ENCODE measurements around the gene RPUSD3. TPM values are rescaled to one million over a fixed set of nuclear protein-coding genes. Genes with fewer than 3 reads are reported as not detected.
"Not testable (repeated sequence)": the region's sequence is repeated elsewhere in the genome, so short reads cannot be mapped to it uniquely, and the experiment has no call there.

Gene RPUSD3
- total and polyA plus RNA-seq, 4 donors = 17.2 to 28.5 (median 23.8) TPM

- Histone ChIP-seq H3K27ac (ENCODE audit: low read depth in 1 of 2, low read length in 2 of 2) (no peak overlapping the region), H3K9me3 (ENCODE audit: control insufficient read depth, low read length) (no peaks in the 10 kb centered on the region), H3K36me3 (ENCODE audit: control insufficient read depth in 1 of 2, insufficient read depth in 2 of 2, low read length in 1 of 2) (no peaks in the 10 kb centered on the region), H3K4me3 (ENCODE audit: low read length in 2 of 2) (no peak overlapping the region), H3K27me3 (ENCODE audit: control insufficient read depth in 1 of 2, insufficient read depth in 2 of 2, low read length in 1 of 2) (no peaks in the 10 kb centered on the region), H3K4me1 (ENCODE audit: control insufficient read depth in 1 of 2, insufficient read depth in 2 of 2, low read length in 2 of 2) (no peaks in the 10 kb centered on the region)
- intact Hi-C loops (cut with DNase I) = no loop called here
- peak; percentile 85 for ATAC-seq (ENCODE audit: low FRiP score)
- WGBS, 2 donors = 43 to 46% methylated on average over 33 to 45 of the region's 45 CpGs
- peak; percentile 68 to 82 for DNase-seq
Observed at GRCh38 chr3:9862391-9863057, 18.7 kb upstream of the RPUSD3 start.

GRCh38 chr3:9861626-9862130 lies 17.9 kb upstream of the RPUSD3 start:
- no peaks in the 10 kb centered on the region for H3K27me3 ChIP-seq (ENCODE audit: control insufficient read depth in 1 of 2, insufficient read depth in 2 of 2, low read length in 1 of 2)
- H3K4me1 ChIP-seq (ENCODE audit: control insufficient read depth in 1 of 2, insufficient read depth in 2 of 2, low read length in 2 of 2) = no peaks in the 10 kb centered on the region
- ATAC-seq (ENCODE audit: low FRiP score) (no peak), DNase-seq (no peak)
- H3K27ac ChIP-seq (ENCODE audit: low read depth in 1 of 2, low read length in 2 of 2) = no peak overlapping the region
- intact Hi-C loops (cut with DNase I) = no loop called here
- H3K36me3 ChIP-seq (ENCODE audit: control insufficient read depth in 1 of 2, insufficient read depth in 2 of 2, low read length in 1 of 2) = no peaks in the 10 kb centered on the region
- H3K4me3 ChIP-seq (ENCODE audit: low read length in 2 of 2) = no peak overlapping the region
- WGBS, 2 donors = 91 to 92% methylated on average over 5 of the region's 5 CpGs
- no peaks in the 10 kb centered on the region for H3K9me3 ChIP-seq (ENCODE audit: control insufficient read depth, low read length)

- Histone ChIP-seq H3K27me3 (ENCODE audit: control insufficient read depth in 1 of 2, insufficient read depth in 2 of 2, low read length in 1 of 2) (no peaks in the 10 kb centered on the region), H3K4me3 (ENCODE audit: low read length in 2 of 2) (no peak overlapping the region), H3K36me3 (ENCODE audit: control insufficient read depth in 1 of 2, insufficient read depth in 2 of 2, low read length in 1 of 2) (no peaks in the 10 kb centered on the region), H3K27ac (ENCODE audit: low read depth in 1 of 2, low read length in 2 of 2) (no peak overlapping the region), H3K4me1 (ENCODE audit: control insufficient read depth in 1 of 2, insufficient read depth in 2 of 2, low read length in 2 of 2) (no peaks in the 10 kb centered on the region), H3K9me3 (ENCODE audit: control insufficient read depth, low read length) (no peaks in the 10 kb centered on the region)
- DNase-seq (no peak), ATAC-seq (ENCODE audit: low FRiP score) (no peak)
- intact Hi-C loops (cut with DNase I) = no loop called here
- WGBS, 2 donors = 92 to 95% methylated on average over 4 of the region's 4 CpGs
Observed at GRCh38 chr3:9861201-9861600, 17.4 kb upstream of the RPUSD3 start.

- Histone ChIP-seq H3K4me1 (ENCODE audit: control insufficient read depth in 1 of 2, insufficient read depth in 2 of 2, low read length in 2 of 2) (no peaks in the 10 kb centered on the region), H3K27me3 (ENCODE audit: control insufficient read depth in 1 of 2, insufficient read depth in 2 of 2, low read length in 1 of 2) (no peaks in the 10 kb centered on the region), H3K4me3 (ENCODE audit: low read length in 2 of 2) (no peak overlapping the region), H3K27ac (ENCODE audit: low read depth in 1 of 2, low read length in 2 of 2) (no peak overlapping the region), H3K36me3 (ENCODE audit: control insufficient read depth in 1 of 2, insufficient read depth in 2 of 2, low read length in 1 of 2) (no peaks in the 10 kb centered on the region), H3K9me3 (ENCODE audit: control insufficient read depth, low read length) (no peaks in the 10 kb centered on the region)
- ATAC-seq (ENCODE audit: low FRiP score) = no peak
- intact Hi-C loops (cut with DNase I) = no loop called here
- DNase-seq = peak in 1 of 2 donors; percentile 54
- WGBS, 2 donors = 91 to 92% methylated on average over 12 of the region's 12 CpGs
Observed at GRCh38 chr3:9859530-9860025, 15.8 kb upstream of the RPUSD3 start.

- DNase-seq (no peak), ATAC-seq (ENCODE audit: low FRiP score) (no peak)
- WGBS, 2 donors = 95 to 98% methylated on average over 3 of the region's 3 CpGs
- intact Hi-C loops (cut with DNase I) = no loop called here
- Histone ChIP-seq H3K27me3 (ENCODE audit: control insufficient read depth in 1 of 2, insufficient read depth in 2 of 2, low read length in 1 of 2) (no peaks in the 10 kb centered on the region), H3K36me3 (ENCODE audit: control insufficient read depth in 1 of 2, insufficient read depth in 2 of 2, low read length in 1 of 2) (no peaks in the 10 kb centered on the region), H3K9me3 (ENCODE audit: control insufficient read depth, low read length) (no peaks in the 10 kb centered on the region), H3K4me1 (ENCODE audit: control insufficient read depth in 1 of 2, insufficient read depth in 2 of 2, low read length in 2 of 2) (no peaks in the 10 kb centered on the region), H3K27ac (ENCODE audit: low read depth in 1 of 2, low read length in 2 of 2) (no peak overlapping the region), H3K4me3 (ENCODE audit: low read length in 2 of 2) (no peak overlapping the region)
Observed at GRCh38 chr3:9855594-9855993, 11.8 kb upstream of the RPUSD3 start.

GRCh38 chr3:9854291-9854940 lies 10.6 kb upstream of the RPUSD3 start:
- H3K27me3 ChIP-seq (ENCODE audit: control insufficient read depth in 1 of 2, insufficient read depth in 2 of 2, low read length in 1 of 2); H3K9me3 ChIP-seq (ENCODE audit: control insufficient read depth, low read length); H3K27ac ChIP-seq (ENCODE audit: low read depth in 1 of 2, low read length in 2 of 2); H3K4me3 ChIP-seq (ENCODE audit: low read length in 2 of 2); DNase-seq; H3K36me3 ChIP-seq (ENCODE audit: control insufficient read depth in 1 of 2, insufficient read depth in 2 of 2, low read length in 1 of 2); intact Hi-C loops (cut with DNase I); ATAC-seq (ENCODE audit: low FRiP score); H3K4me1 ChIP-seq (ENCODE audit: control insufficient read depth in 1 of 2, insufficient read depth in 2 of 2, low read length in 2 of 2): not testable (repeated sequence)
- WGBS, 2 donors = 79% methylated on average over 11 of the region's 11 CpGs

- Histone ChIP-seq H3K27me3 (ENCODE audit: control insufficient read depth in 1 of 2, insufficient read depth in 2 of 2, low read length in 1 of 2) (no peaks in the 10 kb centered on the region), H3K4me3 (ENCODE audit: low read length in 2 of 2) (no peak overlapping the region), H3K27ac (ENCODE audit: low read depth in 1 of 2, low read length in 2 of 2) (no peak overlapping the region), H3K4me1 (ENCODE audit: control insufficient read depth in 1 of 2, insufficient read depth in 2 of 2, low read length in 2 of 2) (no peaks in the 10 kb centered on the region), H3K9me3 (ENCODE audit: control insufficient read depth, low read length) (no peaks in the 10 kb centered on the region), H3K36me3 (ENCODE audit: control insufficient read depth in 1 of 2, insufficient read depth in 2 of 2, low read length in 1 of 2) (no peaks in the 10 kb centered on the region)
- DNase-seq (no peak), ATAC-seq (ENCODE audit: low FRiP score) (no peak)
- 90 to 91% methylated on average over 6 of the region's 6 CpGs for WGBS, 2 donors
- intact Hi-C loops (cut with DNase I) = no loop called here
Observed at GRCh38 chr3:9852528-9852927, 8.7 kb upstream of the RPUSD3 start.

GRCh38 chr3:9851926-9852325 lies 8.1 kb upstream of the RPUSD3 start:
- intact Hi-C loops (cut with DNase I); H3K27me3 ChIP-seq (ENCODE audit: control insufficient read depth in 1 of 2, insufficient read depth in 2 of 2, low read length in 1 of 2); ATAC-seq (ENCODE audit: low FRiP score); H3K36me3 ChIP-seq (ENCODE audit: control insufficient read depth in 1 of 2, insufficient read depth in 2 of 2, low read length in 1 of 2); H3K4me3 ChIP-seq (ENCODE audit: low read length in 2 of 2); H3K4me1 ChIP-seq (ENCODE audit: control insufficient read depth in 1 of 2, insufficient read depth in 2 of 2, low read length in 2 of 2); DNase-seq; H3K9me3 ChIP-seq (ENCODE audit: control insufficient read depth, low read length); H3K27ac ChIP-seq (ENCODE audit: low read depth in 1 of 2, low read length in 2 of 2): not testable (repeated sequence)
- WGBS, 2 donors = 60% methylated on average over 6 of the region's 6 CpGs

- H3K36me3 ChIP-seq (ENCODE audit: control insufficient read depth in 1 of 2, insufficient read depth in 2 of 2, low read length in 1 of 2); DNase-seq; H3K4me1 ChIP-seq (ENCODE audit: control insufficient read depth in 1 of 2, insufficient read depth in 2 of 2, low read length in 2 of 2); H3K4me3 ChIP-seq (ENCODE audit: low read length in 2 of 2); intact Hi-C loops (cut with DNase I); ATAC-seq (ENCODE audit: low FRiP score); H3K9me3 ChIP-seq (ENCODE audit: control insufficient read depth, low read length); H3K27me3 ChIP-seq (ENCODE audit: control insufficient read depth in 1 of 2, insufficient read depth in 2 of 2, low read length in 1 of 2); H3K27ac ChIP-seq (ENCODE audit: low read depth in 1 of 2, low read length in 2 of 2): not testable (repeated sequence)
- 83 to 86% methylated on average over 6 of the region's 6 CpGs for WGBS, 2 donors
Observed at GRCh38 chr3:9851383-9851782, 7.6 kb upstream of the RPUSD3 start.

Measured in aorta (tissue), 5 donors.